ENCODE data around the gene SLC28A3.

The SLC28A3 gene

DNA sequence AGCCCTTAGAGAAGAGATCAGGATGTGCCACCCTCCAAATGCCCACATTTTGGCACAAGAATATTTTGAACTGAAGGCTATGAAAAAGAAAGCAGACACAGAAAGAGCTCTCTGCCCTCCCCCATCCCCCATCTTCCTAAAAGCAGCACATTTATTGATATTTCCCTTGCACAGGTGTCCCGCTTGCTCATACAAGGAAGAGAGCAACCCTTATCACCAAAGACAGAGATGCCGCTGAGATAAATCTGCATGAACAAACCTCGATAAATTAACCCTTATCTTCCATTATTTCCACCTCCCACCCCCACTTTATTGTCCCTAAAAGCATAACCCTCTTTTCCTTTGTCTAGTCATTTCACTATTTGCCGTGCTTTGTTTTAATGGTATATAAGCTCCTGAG is 1.8 kb downstream of the SLC28A3 start:
- no peak for DNase-seq

DNA sequence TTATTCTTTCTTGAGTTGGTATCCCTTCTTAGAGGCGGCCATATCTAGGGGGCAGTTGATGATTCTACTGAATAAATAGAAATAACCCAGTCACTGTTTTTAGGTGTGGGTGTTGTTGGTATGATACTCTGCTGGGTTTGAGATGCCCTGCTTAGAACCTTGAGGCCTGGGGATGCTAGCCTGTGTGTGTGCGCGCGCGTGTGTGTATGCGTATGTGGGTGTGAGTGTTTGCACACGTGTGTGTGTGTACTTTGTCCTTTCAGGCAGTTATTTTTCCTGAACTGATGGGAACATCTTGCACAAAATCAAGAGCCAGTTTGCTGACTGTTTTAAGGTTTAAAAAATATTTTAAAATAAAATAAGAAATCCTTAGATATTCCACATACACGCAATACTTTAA is 3.3 kb downstream of the SLC28A3 start:
- no peak for DNase-seq

DNA sequence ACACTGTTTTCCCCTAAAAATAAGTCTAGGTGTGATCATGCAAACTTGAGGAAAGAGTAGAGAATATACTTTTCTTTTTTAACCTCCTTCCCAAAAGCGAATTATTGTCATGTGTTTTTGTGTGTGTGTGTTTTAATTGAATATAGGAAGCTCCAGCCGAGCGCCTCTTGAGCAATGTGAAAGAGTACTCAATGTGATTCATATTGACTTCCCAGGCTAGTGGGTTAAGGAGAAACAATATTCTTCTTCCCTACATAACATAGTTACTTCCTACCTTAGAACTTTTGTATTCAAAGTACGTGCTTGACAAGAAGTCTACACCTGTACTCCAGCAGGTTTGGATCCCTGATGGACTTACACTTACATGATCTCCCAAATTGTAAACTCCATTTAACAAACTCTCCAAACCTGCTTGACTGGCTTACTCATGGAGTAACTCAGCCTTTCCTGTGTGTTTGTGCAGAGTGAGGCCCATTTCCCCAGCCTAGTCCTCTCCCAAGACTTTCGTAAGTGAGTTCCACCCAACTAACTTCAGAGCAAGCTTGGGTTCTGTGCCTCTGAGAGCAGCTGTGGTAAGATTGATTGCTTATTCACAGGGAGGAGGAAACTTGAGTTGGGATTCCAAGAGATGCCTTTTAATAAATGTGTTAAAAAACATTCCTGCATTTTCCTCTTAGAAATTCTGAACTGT is 9.3 kb downstream of the SLC28A3 start:
- DNase-seq = peak; percentile 13

DNA sequence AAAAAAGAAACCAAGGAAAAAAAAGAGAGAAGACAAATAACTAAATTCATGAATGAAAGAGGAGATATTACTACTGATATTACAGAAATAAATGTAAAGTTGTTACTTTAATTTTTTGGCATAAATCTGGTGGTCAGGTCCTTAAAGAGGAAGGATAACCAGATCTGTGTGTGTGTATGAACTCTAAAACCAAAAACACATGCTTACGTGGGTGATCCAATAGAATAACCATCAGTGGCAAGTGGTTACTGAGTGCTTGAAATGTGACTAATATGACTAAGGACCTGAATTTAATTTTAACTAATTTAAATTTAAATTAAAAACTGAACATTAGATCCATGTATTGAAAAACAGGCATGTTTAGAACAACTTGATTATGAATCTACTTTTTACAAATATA is 10.3 kb downstream of the SLC28A3 start:
- no peak for DNase-seq

DNA sequence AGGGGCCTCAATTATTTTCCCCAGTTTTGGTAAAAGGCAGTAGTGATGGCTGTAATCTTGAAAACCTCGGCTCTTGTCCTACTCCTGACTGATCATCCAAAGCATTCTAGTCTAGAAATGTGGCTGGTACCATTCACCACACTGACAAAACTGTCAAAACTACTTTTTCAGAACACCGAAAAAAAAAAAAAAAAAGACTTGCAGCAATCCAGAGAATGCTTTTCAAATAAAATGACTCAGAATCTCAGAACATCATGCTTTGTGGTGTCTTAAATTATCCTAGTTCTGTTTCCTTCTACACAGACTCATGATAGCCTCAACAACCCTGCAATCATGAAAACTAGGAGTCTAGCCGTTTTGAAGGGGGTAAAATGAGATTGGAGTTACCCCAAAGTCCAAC is 13.4 kb downstream of the SLC28A3 start:
- peak; percentile 8 for DNase-seq

DNA sequence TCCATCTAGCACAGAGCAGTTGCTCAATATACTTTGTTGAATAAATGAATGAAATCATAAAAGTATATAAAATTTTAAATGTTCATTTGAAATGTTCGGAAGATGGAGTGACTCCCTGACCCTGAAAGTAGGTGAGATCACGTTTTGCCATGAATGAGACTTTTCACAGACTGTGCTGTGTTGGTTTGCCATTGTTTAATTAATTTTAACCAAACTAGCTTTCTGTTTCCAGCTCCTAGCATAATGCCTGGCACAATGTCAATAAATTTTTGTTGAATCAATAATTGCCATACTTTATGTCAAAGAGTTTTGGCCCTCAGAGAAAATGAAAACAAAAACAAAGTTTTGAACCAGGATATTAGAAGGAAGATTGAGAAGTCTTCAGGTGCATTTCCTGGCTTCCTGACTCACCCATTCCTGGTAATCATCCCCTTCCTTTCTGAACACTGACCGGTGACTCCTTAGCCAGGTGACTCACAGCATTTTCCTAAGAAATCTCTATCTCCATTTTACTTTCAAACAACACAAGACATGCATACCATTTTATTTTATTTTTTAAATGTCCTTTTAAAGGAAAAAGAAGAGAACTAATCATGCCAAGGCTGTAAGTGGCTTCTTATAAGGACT is 15.1 kb downstream of the SLC28A3 start:
- peak; percentile 9 for DNase-seq

DNA sequence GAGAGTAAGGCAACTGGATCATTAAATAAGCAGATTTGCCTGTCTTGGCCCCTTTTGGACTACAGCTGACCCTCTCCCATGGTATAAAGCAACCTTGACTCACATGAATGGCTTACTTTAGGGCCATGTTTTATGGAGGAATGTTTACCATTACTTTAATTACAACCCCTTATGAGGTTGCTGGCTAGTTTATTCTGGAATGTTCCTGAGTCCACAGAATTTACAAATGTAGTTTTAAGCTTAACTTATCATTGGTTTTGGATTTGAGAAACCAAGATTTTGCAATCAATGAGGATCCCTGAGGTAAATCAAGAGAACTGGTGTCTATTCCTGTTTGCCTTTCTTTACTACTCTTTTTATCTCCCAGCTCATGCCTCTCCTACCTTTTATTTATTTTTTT is 15.7 kb downstream of the SLC28A3 start:
- no peak for DNase-seq

DNA sequence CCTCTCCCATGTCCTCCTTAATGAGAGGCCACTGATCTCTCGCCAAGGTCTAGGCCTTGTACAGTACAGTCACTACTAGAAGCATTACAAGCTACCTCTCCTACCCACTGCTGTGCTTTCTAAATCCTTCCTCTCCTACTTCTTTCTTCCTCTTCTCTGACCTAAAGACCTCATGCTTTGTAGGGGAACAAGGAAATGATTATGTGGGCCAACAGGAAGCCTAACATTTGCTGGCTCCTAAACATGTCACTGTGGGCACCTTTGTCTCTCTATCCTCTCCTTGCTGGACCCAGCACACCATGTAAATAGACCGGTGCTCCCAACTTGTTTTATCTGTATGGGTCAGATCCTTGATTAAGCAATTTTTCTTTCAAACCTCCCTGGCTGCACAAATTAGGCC is 16.7 kb downstream of the SLC28A3 start:
- DNase-seq = no peak

DNA sequence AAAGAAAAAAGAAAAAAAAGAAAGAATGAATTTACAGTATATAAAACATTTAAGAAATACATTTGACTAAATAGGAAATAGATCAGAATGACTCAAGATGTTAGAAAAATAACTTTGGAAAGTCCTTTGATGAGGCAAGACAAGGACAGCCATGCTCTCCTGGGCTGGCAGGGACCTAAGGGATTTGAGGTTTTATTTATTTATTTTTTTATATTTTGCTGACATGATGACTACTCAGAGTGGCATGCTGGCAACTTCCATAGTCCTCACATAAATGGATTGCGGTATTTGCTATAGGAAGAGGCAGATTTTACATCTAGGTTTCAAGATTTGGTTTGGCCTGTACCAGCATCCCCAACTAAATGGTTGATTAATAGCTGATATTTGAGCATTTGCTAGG is 17.7 kb downstream of the SLC28A3 start:
- peak; percentile 81 for DNase-seq

DNA sequence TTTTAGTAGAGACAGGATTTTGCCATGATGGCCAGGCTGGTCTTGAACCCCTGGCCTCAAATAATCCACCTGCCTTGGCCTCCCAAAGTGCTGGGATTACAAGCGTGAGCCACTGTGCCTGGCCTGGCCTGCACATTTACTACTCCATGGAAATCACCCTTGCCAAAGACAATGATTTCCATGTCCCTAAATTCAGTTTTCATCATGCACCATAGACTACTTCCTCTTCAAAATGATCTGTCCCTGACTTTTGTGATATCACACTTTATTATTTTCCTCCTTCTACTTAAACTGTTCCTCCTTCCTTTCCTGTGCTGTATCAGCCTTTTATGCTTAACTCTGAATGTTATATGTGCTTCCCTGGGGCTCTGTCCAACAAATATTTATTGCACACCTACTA is 20.3 kb downstream of the SLC28A3 start:
- no peak for DNase-seq

DNA sequence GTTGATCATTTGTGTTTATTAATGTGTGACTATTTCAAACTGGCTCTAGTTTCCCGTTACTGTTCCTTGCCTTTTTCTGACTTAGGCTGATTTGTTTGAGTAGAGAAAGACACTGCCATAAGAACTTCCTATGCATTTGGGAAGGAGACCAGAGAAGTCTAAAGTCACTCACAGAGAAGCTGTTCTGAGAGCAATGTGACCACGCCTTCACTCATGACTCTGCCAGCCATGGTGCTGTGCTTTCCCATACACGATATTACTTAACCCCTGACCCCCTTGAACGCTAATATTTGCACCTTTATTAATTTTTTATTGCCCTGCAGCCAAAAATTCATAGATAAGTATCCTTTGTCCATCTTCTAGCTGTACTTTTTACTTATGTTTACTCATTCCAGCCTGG is 20.9 kb downstream of the SLC28A3 start:
- no peak for DNase-seq

DNA sequence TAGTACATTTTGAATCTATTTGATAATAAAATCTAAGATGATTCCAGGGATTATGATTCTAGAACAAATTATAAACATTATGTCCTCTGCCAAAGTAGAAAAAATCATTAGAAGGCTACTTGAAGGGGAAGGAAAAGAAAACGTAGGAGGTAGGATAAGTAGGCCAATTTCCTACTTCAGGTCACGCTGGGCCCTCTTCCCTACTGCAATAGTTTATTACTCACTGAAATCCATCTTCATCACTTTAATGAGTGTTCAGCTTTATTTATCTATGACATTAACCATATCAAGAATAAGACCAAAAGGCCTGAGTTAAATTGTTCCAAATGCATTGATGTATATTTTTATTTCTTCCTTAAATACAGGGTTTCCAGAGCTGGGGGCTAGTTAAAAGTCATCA is 21.6 kb downstream of the SLC28A3 start:
- DNase-seq = no peak

DNA sequence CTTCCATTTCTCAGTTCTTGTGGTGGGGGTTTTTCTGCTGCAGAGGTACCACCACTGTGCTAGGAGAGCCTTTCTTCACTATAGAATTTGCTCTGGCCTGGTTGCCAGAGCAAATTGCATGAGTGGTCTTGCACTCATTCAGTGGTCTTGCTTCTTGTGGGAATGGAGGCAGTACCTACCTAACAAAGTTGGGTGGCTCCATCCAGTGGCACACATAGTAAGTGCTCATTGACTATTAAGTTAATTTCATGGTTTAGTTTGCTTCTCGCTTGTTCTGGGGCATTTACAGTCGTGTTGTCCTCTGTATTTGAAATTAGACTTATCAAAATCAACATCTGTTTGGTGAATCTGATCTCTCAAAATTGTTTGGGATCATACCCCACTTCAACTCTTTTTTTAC is 23.0 kb downstream of the SLC28A3 start:
- DNase-seq = no peak

DNA sequence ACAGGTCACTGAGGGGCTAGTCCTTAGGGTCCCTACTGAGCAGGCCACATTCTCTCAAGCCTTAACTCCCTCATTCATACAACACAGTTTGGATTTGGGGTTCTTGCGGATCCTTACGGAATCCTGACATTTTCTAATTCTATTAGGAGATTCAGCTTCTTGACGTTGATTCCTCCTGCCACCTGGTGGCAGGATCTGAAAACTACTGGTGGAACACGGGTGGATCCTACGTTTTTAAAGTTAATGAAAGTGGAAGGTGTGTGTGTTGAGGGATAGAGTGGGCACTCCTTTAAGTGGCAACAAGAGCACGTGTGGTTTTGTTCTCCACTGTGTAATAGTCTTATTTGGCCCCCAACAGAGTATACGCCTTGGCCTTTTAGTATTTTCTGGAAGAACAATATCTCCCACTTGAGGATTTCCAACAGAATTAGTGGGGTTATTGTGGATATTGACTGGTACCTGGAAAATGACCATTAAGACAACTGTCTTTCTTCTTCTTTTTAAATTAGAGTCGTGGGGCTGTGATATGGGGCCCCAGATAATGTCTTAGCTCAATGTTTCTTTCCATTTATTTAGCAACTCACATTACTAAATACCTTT is 25.2 kb downstream of the SLC28A3 start:
- peak; percentile 65 for DNase-seq

DNA sequence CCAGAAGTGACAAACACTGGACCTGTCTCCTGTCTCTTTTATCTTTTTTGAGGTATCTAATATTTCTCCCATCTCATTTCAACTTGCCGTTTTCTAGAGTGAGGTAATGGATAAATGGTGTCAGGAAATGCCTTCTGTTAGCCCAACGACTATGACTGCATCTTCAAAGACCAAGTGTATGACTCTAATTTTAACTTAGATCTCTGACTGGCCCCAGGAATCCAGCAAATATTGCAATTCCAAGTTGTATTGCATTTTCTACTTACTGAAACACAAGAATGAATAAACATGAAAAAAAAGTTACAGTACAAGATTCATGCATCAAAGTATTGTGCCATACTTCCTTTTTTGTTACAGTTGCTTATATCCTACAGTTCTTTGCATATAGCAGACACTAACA is 26.3 kb downstream of the SLC28A3 start:
- no peak for DNase-seq

DNA sequence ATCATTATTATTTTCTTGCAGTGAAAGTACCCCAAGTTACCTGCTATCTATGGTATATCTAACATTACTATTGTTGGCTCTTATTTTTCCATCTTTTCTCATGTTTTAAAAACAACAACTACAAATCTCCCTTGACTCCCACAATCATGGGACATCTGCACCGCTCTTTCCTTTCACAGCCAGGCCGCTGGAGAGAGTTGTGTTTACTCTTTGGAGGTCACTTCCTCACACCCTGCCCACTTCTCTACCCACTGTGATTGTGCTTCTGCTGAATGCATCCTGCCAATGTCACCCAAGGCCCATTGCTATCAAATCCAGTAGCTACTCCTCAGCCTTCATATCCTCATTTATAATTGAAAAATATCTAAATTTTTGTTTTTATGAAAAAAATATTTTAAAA is 29.7 kb downstream of the SLC28A3 start:
- DNase-seq = no peak

DNA sequence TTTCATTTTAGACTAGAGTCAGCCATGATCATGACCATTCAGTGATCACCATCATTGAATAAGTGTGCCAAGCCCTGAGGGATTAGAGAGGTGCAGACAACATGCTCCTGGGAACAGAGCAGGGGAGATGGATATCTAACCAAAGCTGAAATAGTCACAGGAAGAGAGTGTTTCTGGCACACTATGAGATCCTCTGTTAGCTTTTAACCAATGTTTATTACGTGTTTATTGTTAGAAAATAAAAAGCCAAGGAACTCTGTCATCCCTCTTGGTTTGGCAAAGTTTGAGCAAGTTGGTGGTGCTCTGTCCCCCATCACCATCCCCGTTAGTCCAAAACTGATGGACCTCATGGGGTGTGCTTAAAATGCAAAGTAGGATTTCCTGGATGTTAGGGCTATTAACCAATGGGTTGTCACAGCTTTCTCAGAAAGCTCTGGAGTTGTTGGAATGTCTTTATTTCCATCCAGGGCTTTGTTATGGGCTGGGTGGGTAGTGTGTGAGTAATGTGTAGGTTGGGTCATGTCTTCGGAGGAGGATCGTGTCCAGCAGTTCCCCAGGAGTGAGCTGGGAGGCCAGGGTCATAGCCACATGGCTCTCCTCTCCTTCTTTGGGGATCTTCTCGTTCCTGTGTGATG is 34.9 kb downstream of the SLC28A3 start:
- no peak for DNase-seq

DNA sequence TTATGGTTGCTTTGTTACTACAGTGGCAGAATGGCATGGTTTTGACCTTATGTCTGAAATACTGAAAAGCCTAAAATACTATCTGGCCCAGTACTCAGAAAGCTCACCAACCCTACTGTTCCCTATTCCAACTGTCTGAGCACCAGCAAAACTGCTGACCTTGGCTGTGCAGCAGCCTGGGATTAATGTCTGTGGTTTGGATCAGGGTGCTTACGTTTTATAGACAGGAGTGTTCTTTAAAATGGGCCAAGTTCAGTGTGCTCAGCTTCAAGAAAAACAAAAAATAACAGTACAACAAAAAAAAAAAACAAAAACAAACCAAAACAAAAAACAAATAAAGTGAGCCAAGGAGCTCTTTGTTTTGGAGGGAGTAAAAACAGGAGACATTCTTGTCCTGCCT is 36.4 kb downstream of the SLC28A3 start:
- no peak for DNase-seq

DNA sequence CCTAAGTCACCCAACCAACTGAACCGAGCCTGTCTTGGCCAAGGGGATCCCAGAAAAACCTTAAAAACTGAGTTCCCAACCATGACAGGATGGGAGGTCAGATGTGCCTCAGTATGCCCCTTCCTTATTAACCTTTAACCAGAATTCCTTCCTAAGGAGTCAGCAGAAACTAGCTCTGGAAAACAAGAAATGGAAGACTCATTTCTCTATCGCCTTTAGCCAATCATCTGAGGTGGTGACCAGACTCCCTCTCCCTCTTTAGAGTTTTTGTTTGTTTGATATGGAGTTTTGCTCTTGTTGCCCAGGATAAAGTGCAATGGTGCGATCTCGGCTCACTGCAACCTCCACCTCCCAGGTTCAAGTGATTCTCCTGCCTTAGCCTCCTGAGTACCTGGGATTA is 37.5 kb downstream of the SLC28A3 start:
- no peak for DNase-seq

DNA sequence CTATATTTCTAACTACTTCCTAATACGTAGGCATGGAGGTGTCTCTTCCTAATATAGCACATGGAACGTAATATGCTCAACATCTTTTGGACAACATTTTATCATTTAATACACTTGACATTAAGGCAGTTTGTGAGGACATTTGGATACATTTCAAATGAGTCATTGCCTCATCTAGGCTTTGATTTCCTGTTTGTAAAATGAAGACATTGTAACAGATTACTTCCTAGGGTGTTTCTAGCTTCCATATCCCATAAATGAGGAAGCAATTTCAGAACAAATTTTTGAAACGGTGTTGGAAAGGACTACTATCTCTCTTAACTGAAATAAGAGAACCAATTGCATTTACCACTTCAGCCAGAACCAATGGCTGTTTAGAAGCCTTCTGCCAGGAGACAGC is 38.7 kb downstream of the SLC28A3 start:
- DNase-seq = peak; percentile 46

DNA sequence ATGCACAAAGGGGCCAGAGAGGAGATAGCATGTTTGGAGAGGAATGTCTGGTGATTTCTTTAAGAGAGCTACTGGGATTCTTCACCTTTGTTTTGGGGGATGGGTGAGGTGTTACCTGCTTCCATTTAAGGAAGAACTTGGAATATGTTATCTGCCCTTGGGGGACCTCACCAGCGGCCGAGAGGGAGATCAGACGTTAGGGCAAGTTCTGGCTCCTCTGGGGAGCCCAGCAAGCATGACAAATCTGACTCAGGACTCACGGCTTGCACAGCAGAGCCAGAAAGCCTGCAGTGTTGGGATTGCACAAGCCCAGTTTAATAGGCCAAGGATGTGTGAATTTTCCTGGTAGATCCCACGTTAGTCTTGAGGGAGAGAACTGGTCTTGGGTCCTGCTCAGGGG is 40.3 kb downstream of the SLC28A3 start:
- DNase-seq = peak; percentile 39

DNA sequence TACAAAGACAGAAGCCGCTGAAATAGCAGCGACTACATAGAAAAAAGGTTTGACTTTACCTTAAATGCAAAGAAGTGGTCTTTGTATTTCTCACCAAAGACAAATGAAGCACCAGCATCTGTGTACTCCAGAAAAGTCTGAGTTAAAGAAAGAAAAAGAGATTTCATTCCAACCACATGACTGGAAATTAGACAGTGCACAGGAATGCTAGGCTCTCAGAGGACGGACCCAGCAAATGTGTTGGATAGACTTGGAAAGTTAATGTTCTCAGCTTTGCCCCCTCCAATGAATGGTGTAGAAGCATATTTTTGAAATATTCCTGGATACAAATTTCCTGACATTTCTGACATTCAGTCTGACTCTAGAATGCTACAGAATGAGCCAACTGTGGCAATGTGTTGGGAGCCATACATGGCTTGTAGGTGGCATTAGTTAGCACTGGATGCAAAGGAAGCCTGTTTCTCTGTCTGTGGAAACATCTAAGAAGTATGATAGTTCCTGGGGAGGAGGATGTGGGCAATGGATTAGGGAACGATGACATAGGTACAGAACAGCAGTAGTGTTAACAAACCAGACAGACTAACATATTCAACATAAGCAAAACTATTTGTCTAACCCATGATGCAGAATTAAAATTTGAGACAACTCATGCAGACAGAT is 43.3 kb downstream of the SLC28A3 start:
- DNase-seq = peak; percentile 81

DNA sequence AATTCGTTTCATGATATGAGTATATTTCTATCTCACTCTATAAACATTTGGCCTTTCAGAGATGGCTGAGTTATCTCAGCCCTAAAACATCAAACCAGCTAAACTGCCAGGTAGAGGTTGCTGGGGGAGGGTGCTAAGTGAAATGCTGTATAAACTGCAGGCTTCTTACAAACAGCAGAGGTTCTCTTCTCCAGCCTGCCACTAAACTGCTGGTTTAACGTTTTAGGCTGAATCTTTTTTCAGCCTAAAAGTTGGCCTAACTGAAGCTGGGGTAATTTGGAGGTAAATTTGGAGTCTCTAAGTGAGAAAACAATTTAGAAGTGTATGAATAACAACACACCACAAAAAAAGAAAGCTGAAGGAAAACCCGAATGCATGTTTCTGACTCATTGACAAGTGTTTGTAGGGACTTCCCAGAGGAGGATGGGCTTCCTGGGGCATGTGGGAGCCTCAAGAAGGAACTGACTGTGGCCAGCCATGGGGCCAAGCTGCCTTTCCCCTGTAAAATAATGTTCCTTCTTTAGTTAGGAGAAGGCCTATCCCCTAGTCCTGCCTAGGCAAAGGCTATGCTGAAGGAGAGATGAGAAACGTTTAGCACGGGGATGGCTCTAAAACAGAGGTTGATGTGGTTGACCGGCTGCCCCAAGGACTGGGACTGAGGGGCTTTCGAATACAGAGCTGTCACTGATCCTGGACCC is 44.3 kb downstream of the SLC28A3 start:
- peak; percentile 55 for DNase-seq

All from fibroblast of upper back skin (primary cell).